AML-193 (cell line): ENCODE results near the gene CLIC6.
"Not testable (repeated sequence)": the region's sequence is repeated elsewhere in the genome, so short reads cannot be mapped to it uniquely, and the experiment has no call there.

Source experiments
- DNase-seq, 2 experiments: peaks; one replicate each; lab custom pipeline; 2025; lab: John Stamatoyannopoulos, UW

The CLIC6 gene

DNA sequence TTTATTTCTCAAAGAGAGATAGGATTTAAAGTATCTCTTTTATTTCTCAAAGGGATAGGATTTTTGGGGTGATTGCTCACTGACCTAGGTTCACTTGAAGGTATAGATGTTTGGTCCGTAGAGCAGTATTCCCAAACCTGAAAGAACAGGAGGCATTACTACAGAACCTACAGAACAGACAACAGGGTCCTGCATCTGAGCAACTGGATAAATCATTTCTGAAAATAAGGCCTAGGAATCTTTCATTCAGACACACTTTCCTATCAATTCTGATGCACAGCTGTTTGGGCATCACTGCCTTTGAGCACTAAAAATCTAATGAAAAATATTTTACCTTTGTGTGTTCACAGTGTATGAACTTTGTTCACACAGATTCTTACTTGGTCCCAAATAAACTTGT, 17.2 kb upstream of the CLIC6 start:
- no peak for DNase-seq

GRCh38 chr21:34653522-34653921, 15.3 kb upstream of the CLIC6 start:
- no peak for DNase-seq

DNA sequence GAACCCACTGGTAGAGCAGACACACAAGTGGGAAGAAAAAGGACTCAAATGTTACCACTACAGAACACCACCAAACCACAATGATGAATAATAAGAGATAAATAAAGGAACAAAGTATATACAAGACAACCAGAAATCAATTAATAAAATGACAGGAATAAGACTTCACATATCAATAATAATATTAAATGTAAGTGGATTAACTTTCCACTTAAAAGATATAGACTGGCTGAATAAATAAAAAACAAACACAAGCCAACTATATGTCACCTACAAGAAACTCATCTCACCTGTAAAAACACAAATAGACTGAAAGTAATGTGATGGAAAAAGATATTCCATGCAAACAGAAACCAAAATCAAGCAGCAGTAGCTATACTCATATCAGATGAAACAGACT, 6.9 kb upstream of the CLIC6 start:
- no peak for DNase-seq

DNA sequence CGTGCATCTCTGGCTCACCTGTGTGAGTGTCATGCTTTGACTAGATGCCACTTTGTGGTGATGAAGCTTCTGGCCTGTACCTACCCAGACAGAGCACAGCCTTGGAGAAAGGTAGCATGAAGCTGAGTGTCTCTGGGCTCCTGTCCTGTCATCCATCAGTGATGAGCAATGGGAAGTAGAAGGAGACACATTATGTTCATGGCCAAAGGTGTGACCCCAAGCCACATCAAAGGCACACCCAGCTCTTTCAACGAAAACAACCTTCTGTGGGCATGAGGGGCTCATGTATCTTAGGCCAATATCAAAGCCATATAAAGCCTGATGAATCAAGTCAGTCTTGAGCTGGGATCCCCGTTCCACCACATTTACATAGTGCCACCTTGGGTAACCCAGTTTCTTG, 1.0 kb upstream of the CLIC6 start:
- no peak for DNase-seq

- DNase-seq = no peak
Observed at GRCh38 chr21:34669149-34669879, 520 bp downstream of the CLIC6 start.

DNA sequence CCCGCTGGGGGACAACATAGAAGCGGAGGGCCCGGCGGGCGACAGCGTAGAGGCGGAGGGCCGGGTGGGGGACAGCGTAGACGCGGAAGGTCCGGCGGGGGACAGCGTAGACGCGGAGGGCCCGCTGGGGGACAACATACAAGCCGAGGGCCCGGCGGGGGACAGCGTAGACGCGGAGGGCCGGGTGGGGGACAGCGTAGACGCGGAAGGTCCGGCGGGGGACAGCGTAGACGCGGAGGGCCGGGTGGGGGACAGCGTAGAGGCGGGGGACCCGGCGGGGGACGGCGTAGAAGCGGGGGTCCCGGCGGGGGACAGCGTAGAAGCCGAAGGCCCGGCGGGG, 1.1 kb downstream of the CLIC6 start:
- DNase-seq = not testable (repeated sequence)

DNA sequence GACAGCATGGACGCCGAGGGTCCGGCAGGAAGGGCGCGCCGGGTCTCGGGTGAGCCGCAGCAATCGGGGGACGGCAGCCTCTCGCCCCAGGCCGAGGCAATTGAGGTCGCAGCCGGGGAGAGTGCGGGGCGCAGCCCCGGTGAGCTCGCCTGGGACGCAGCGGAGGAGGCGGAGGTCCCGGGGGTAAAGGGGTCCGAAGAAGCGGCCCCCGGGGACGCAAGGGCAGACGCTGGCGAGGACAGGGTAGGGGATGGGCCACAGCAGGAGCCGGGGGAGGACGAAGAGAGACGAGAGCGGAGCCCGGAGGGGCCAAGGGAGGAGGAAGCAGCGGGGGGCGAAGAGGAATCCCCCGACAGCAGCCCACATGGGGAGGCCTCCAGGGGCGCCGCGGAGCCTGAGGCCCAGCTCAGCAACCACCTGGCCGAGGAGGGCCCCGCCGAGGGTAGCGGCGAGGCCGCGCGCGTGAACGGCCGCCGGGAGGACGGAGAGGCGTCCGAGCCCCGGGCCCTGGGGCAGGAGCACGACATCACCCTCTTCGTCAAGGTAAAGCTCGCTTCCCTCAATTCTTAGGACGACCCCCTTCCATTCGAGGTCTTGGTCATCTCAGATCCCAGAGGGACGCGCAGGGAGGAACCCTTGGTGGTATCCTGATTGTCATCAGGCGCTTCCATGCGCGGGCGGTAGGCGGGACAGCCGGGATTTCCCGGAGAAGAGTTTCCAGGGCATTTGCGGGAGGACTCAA, 1.6 kb downstream of the CLIC6 start:
- DNase-seq = no peak

- DNase-seq = no peak
Observed at GRCh38 chr21:34670962-34671348, 2.2 kb downstream of the CLIC6 start.

DNA sequence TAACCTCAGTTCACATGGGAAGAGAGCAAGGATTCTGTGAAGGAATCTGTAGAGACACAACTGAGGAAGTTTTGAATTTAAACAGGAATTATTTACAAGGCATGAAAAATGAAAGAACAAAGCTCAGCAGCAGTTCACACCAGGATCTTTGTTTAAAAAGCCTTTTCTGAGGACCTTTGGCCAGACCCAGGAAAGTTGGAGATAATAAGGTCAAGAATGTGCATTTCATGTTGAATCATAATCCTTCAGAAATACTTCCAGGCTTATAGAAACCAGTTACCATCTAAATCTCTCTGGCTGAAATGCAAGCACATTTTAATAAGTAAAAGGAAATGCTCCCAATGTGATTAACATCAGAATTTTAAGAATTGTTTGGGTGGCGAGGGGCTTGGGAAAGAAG, 2.7 kb downstream of the CLIC6 start:
- no peak for DNase-seq

DNA sequence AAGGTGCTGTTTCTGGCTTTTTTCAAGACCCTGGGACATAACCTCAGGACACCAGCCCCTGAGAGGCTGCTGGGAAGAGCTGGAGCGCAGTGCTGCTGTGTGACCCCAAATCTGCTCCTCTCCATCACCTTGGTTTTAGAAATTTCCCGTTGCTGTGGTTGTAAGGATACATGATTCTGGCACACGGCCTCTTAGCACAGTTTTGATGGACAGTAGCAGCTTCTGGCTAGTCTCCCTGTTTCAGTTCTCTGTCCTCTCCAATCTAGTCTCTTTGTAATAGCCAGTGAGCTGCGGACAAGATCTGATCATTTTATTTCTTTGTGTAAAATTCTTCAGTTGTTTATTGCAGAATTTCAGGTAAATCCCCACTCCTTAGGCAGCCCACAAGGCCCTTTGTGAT, 3.1 kb downstream of the CLIC6 start:
- DNase-seq = no peak

- DNase-seq = no peak
Observed at GRCh38 chr21:34673006-34673405, 4.2 kb downstream of the CLIC6 start.

DNA sequence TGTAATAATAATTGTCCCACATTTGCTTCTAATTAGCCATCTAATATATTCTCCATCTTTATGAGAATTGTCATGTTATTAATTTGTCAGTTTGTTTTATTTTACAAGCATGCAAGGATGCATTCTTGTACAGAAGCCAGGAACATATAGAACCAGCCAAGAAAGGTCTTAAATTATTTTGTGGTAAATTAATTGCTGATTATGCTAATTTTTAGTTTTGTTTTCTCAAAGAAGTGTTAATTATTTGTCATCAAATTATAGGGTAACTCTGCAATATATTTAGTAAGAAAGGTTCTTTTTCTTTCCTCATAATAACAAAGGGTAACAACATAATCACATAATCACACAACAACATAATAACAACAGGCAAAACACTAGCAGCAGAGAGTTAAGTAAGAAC, 5.7 kb downstream of the CLIC6 start:
- DNase-seq = no peak

DNA sequence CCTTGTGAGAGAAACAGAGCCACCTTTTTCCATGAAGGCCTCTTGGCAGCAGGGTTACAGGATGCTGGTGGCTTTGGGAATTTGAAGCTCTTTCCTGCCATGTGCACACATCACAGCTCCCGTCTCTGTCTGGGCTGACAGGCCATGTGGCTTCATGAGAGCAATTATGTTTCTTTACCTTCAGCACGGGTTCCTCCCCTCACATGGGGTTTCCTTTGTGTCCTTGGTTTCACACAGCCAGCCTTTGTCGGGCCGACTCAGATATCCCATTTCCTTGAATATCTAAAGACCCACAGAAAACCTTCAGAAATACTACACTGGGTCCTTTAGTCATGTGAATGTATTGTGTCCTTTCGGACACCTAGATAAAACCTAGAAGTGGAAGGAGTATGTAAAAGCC, 7.1 kb downstream of the CLIC6 start:
- no peak for DNase-seq

DNA sequence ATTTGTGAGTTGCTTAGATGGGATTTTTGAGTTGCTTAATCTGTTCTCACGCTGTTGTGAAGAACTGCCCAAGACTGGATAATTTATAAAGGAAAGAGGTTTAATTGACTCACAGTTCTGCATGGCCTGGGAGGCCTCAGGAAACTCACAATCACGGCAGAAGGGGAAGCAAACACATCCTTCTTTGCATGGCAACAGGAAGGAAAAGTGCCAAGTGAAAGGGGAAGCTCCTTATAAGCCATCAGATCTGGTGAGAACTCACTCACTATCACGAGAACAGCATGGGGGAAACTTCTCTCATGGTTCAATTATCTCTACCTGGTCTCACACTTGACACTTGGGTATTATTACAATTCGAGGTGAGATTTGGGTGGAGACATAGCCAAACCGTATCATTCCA, 10.3 kb downstream of the CLIC6 start:
- no peak for DNase-seq

DNA sequence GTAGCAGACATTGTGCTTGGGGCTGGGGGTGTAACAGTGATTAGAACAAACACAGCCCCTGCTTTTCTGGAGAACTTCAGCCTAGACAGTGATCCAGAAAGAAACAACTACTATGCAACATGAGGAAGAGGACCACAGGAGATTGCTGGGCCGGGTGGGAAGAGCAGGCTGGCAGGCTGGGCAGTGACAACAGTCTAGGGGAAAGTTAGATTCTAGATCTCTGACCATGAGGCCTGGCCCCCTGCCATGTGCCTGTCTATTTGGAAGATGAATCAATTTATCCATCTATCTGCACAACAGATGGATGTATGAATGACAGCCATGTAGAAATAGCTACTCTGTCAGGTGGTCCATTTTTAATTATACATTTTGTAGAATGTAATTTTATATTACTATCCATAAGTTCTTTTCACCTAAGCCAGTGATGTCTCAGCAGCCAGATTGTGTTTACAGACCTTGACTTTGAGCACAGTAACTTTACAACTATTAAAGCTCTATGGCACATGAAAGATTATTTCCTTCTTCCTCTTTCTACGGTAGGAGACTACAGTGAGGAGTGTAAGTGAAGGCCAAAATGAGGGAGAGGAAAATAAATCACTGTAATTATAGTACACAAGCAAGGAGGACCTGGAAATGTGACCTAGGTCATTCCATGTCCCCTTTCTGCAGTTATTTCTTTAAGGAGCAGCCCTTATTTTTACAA, 15.5 kb downstream of the CLIC6 start:
- no peak for DNase-seq

DNA sequence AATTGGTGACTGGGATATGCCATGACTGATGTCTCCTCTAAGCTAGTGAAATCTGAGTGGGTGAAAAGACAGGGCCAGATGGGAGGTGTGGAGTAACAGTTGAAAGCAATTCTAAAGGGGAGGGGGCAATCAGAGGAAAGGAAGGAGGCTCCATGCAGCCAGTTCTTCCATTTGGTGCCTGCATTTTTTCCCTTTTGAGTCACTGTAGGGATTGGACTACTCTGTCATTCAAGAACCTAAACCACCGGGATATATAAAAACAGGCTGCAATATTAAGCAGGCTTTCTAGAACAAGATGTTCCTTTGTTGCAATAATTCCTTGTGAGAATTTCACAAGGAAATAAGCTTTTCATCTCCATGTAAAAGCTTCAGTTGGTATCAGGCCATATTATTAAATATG, 18.3 kb downstream of the CLIC6 start:
- no peak for DNase-seq

- DNase-seq = no peak
Observed at GRCh38 chr21:34687745-34688144, 19.0 kb downstream of the CLIC6 start.

GRCh38 chr21:34688145-34688544, 19.4 kb downstream of the CLIC6 start:
- no peak for DNase-seq

DNA sequence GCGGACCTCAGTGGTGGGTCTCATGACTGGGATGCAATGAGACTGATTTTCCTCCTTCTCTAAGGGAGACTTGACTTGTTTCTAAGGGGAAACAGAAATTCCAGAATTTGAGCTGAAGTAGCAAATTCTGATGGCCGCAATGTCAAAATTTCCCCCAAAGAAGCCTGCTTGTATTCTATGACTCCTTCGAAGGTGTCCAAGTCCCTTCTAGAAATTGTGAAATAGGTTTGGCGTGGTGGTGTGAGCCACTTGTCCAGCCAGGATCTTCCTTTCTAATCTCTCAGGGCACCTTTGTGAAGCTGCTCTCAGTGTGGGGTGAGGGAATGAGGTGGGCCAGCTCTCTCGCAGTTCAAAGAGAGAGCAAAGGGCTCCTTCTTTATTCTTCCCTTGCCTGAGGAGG, 19.9 kb downstream of the CLIC6 start:
- DNase-seq = no peak

DNA sequence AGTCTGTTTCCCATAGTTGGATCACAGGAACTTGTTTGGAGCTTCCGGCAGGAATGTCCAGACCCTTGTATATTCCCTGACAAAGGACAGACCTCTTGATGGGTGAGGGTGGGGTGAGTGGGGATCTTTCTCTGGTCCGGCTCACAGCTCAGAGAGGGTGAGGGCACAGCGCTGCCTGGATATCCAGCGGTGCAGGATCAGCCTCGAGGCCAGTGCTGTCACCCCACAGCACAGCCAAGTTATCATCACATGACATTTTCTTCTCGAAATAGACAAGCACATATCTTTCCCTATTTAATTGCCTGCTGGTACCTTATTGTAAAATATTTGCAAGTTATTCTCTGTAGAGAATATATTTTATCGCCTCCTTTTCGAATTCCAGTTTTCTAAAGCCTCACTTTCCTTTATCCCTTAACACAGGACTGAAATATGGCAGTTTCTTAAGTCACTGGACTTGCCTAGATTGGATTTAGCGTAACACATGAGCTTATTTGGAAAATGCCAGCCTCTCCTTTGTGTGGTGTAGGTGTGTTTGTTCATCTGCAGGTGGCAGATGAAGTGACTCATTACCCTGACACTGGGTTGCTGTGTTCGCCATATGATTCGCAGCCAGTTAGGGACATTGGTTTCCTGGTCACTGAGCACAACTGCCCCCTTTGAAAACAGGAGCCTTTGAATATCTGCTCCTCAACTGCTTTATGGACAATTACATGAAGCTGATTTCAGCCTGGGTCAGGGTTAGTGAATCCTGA, 21.4 kb downstream of the CLIC6 start:
- DNase-seq = no peak

DNA sequence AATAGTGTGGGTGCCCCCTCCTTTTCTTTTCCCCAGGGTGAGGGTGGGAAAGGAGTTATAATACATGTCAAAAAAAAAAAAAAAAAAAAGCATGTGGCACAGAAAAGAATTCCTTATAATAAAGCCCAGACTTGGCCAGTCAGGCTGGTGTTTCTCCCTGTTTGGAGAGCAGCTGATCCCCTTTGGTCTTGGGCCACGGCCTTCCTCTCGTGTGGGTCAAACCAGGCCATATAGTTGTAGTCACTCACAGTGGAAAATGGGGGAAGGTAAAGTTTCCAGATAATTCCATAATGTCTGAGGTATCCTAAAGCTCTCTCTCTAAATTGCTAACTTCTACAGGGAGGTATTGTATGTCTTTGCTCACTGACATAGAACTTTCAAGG, 22.0 kb downstream of the CLIC6 start:
- no peak for DNase-seq

- DNase-seq = no peak
Observed at GRCh38 chr21:34691390-34692032, 22.7 kb downstream of the CLIC6 start.
